ENCODE measurements around the gene BAG5.

BAG5 gene

GRCh38 chr14:103523575-103523954 lies 38.9 kb downstream of the BAG5 start:
- Histone ChIP-seq H3K4me3 (ENCODE audit: low read depth, low read length) (no peak overlapping the region), H3K36me3 (peaks cover 34% of the 10 kb centered on the region), H3K27me3 (ENCODE audit: insufficient read depth, low read depth, severe bottlenecking) (no peaks in the 10 kb centered on the region), H3K9me3 (ENCODE audit: severe bottlenecking) (no peaks in the 10 kb centered on the region), H3K27ac (no peak overlapping the region)
- no peak for DNase-seq
- no peak for TF ChIP-seq CTCF (IDR thresholded peaks at IDR 0.05; ENCODE audit: low read depth, low read length)

GRCh38 chr14:103522649-103523574 lies 39.5 kb downstream of the BAG5 start, which contains the start of gene CKB:
Gene CKB (minus strand): TSS chr14:103522830. CDS start chr14:103522493, 337 bp downstream.
- peaks cover 36% of the 10 kb centered on the region for H3K36me3 ChIP-seq
- TF ChIP-seq CTCF (IDR thresholded peaks at IDR 0.05; ENCODE audit: low read depth, low read length): no peak
- H3K27me3 ChIP-seq (ENCODE audit: insufficient read depth, low read depth, severe bottlenecking): no peaks in the 10 kb centered on the region
- no peaks in the 10 kb centered on the region for H3K9me3 ChIP-seq (ENCODE audit: severe bottlenecking)
- DNase-seq: peak; percentile 82
- peak within 1 kb of the TSS; percentile 87 for H3K4me3 ChIP-seq (ENCODE audit: low read depth, low read length)
- peak within 1 kb of the TSS; percentile 82 for H3K27ac ChIP-seq

- Histone ChIP-seq H3K27ac (peak overlapping the region; percentile 74), H3K36me3 (peaks cover 36% of the 10 kb centered on the region), H3K9me3 (ENCODE audit: severe bottlenecking) (no peaks in the 10 kb centered on the region), H3K4me3 (ENCODE audit: low read depth, low read length) (peak overlapping the region; percentile 87), H3K27me3 (ENCODE audit: insufficient read depth, low read depth, severe bottlenecking) (no peaks in the 10 kb centered on the region)
- no peak for TF ChIP-seq CTCF (IDR thresholded peaks at IDR 0.05; ENCODE audit: low read depth, low read length)
- no peak for DNase-seq
Measured at GRCh38 chr14:103521951-103522563, 40.4 kb downstream of the BAG5 start.

- TF ChIP-seq CTCF (IDR thresholded peaks at IDR 0.05; ENCODE audit: low read depth, low read length): no peak
- Histone ChIP-seq H3K4me3 (ENCODE audit: low read depth, low read length) (peak overlapping the region; percentile 87), H3K36me3 (peaks cover 36% of the 10 kb centered on the region), H3K9me3 (ENCODE audit: severe bottlenecking) (no peaks in the 10 kb centered on the region), H3K27me3 (ENCODE audit: insufficient read depth, low read depth, severe bottlenecking) (no peaks in the 10 kb centered on the region), H3K27ac (peak overlapping the region; percentile 74)
- DNase-seq: no peak
Measured at GRCh38 chr14:103521438-103521950, 41.0 kb downstream of the BAG5 start.

DNA sequence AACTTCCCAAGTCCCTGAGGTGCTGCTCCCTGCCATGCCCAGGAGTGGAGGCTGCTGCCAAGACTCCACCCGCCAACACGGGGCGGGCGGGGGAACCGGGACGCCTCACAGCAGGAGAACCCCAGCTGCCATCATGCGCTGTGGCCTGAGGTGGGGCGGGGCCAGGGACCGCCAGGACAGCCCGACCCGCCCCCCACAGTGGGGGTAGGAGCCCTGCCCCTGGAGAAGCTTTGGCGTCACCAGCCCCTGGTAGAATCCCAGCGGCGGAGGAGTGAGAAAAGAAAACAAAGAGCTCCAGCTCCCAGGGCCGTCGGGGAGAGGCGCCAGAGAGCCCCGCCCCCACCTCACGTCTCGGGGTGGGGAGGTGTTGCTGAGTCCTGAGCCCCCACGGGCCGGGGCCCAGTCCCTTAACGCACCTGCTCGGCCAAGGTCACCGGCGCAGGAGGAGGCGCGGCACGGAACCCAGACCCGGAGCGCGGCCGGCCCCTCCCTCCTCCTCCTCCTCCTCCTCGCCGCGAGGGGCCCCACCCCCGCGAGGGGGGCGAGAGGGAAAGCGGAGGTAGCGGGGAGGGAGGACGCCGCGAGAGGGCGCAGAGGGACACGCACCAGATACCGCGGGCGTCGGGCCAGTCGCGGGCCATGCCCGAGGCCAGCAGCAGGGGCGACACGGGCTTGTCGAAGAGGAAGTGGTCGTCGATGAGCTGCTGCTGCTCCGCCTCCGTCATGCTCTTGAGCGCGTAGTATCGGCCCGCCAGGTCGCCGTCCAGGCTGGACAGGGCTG lies 41.6 kb downstream of the BAG5 start:
- peak overlapping the region; percentile 74 for H3K27ac ChIP-seq
- H3K9me3 ChIP-seq (ENCODE audit: severe bottlenecking): no peaks in the 10 kb centered on the region
- H3K4me3 ChIP-seq (ENCODE audit: low read depth, low read length): peak overlapping the region; percentile 87
- H3K36me3 ChIP-seq: peaks cover 36% of the 10 kb centered on the region
- DNase-seq: peak; percentile 86
- TF ChIP-seq CTCF (IDR thresholded peaks at IDR 0.05; ENCODE audit: low read depth, low read length): peak; percentile 79
- no peaks in the 10 kb centered on the region for H3K27me3 ChIP-seq (ENCODE audit: insufficient read depth, low read depth, severe bottlenecking)

Data from WERI-Rb-1 (cell line).